HepG2 (cell line): ENCODE results near the gene TNNI2. TPM values are rescaled to one million over a fixed set of nuclear protein-coding genes. Genes with fewer than 3 reads are reported as not detected.

Source experiments
- BRD4 ChIP-seq: sonication (generic); formaldehyde crosslinking; IDR thresholded peaks from 2 replicates; pipeline ENCODE4 v1.4.0; 2020; ENCODE audit warnings: missing genetic modification reagents
- EHMT2 ChIP-seq: fragments of 200-600 bp; sonication (generic); IDR thresholded peaks from 2 replicates; pipeline ENCODE4 v1.7.0; 2017; ENCODE audit warnings: antibody characterized with exemption, low read depth, low read length, borderline replicate concordance
- HOXA7 ChIP-seq: sonication (generic); formaldehyde crosslinking; IDR thresholded peaks from 2 replicates; pipeline ENCODE4 v1.8.1; 2022; ENCODE audit warnings: mild to moderate bottlenecking, missing genetic modification reagents, moderate library complexity
- MBD4 ChIP-seq: IDR thresholded peaks from 2 replicates; pipeline ENCODE4 v1.6.1; 2012; ENCODE audit warnings: low read length, inconsistent platforms, borderline replicate concordance
- MYC ChIP-seq: sonication (generic); formaldehyde crosslinking; IDR thresholded peaks from 2 replicates; pipeline ENCODE4 v1.9.0; 2021; ENCODE audit warnings: missing genetic modification reagents, borderline replicate concordance
- MZF1 ChIP-seq: sonication (generic); formaldehyde crosslinking; IDR thresholded peaks from 2 replicates; pipeline ENCODE4 v1.8.1; 2023; ENCODE audit warnings: mild to moderate bottlenecking, missing genetic modification reagents, borderline replicate concordance
- PTBP1 ChIP-seq: fragments of 200-400 bp; formaldehyde crosslinking; IDR thresholded peaks from 2 replicates; pipeline ENCODE4 v1.6.1; 2018; ENCODE audit warnings: low read length, low read depth; ENCODE audit not compliant: poor library complexity, severe bottlenecking
- RBM39 ChIP-seq: fragments of 200-400 bp; formaldehyde crosslinking; IDR thresholded peaks from one replicate; pipeline ENCODE4 v1.6.1; 2018; ENCODE audit warnings: antibody characterized with exemption, mild to moderate bottlenecking, low read depth, low read length; ENCODE audit not compliant: poor library complexity, severe bottlenecking
- TFAP4 ChIP-seq: sonication (generic); IDR thresholded peaks from 2 replicates; pipeline ENCODE4 v1.6.1; 2016; ENCODE audit warnings: low read depth, borderline replicate concordance
- ZBTB34 ChIP-seq: sonication (generic); formaldehyde crosslinking; IDR thresholded peaks from 2 replicates; pipeline ENCODE4 v1.8.0; 2022; ENCODE audit warnings: mild to moderate bottlenecking, missing genetic modification reagents
- ZGPAT ChIP-seq: IDR thresholded peaks from 2 replicates; pipeline ENCODE4 v1.6.1; 2016; ENCODE audit warnings: mild to moderate bottlenecking
- ZNF143 ChIP-seq: sonication (generic); formaldehyde crosslinking; IDR thresholded peaks from 2 replicates; pipeline ENCODE4 v1.4.0; 2020; ENCODE audit warnings: missing genetic modification reagents
- ZNF232 ChIP-seq: sonication (generic); formaldehyde crosslinking; IDR thresholded peaks from 2 replicates; pipeline ENCODE4 v1.4.0; 2020; ENCODE audit warnings: missing genetic modification reagents, borderline replicate concordance
- ZNF430 ChIP-seq: sonication (generic); formaldehyde crosslinking; IDR thresholded peaks from 2 replicates; pipeline ENCODE4 v1.9.0; 2021; ENCODE audit warnings: mild to moderate bottlenecking, missing genetic modification reagents
- ZNF484 ChIP-seq: sonication (generic); formaldehyde crosslinking; IDR thresholded peaks from 2 replicates; pipeline ENCODE4 v1.5.1; 2020; ENCODE audit warnings: mild to moderate bottlenecking, low read depth, missing genetic modification reagents, borderline replicate concordance
- ZNF512B ChIP-seq: sonication (generic); formaldehyde crosslinking; IDR thresholded peaks from 2 replicates; pipeline ENCODE4 v1.5.1; 2020; ENCODE audit warnings: missing genetic modification reagents, mild to moderate bottlenecking, borderline replicate concordance
- ZNF574 ChIP-seq: sonication (generic); formaldehyde crosslinking; IDR thresholded peaks from 2 replicates; pipeline ENCODE4 v1.4.0; 2020; ENCODE audit warnings: missing genetic modification reagents
- ZNF850 ChIP-seq: sonication (generic); formaldehyde crosslinking; conservative IDR thresholded peaks from 2 replicates; pipeline ENCODE4 v1.9.0; 2021; ENCODE audit warnings: mild to moderate bottlenecking, missing genetic modification reagents
- ZNF878 ChIP-seq: sonication (generic); formaldehyde crosslinking; IDR thresholded peaks from 2 replicates; pipeline ENCODE4 v1.8.1; 2023; ENCODE audit warnings: mild to moderate bottlenecking, missing genetic modification reagents, moderate library complexity
- ZNF883 ChIP-seq: sonication (generic); formaldehyde crosslinking; IDR thresholded peaks from 2 replicates; pipeline ENCODE4 v1.5.1; 2020; ENCODE audit warnings: mild to moderate bottlenecking, missing genetic modification reagents; ENCODE audit errors: not compliant biosample characterization
- polyA plus RNA-seq, 8 experiments: library from polyadenylated mRNA; depleted of rRNA in 3 of 8; stranded (reverse) in 7 of 8; unstranded in 1 of 8; fragments of >200 nt; fragmentation: Illumina TruSeq in 4 of 8; extraction: Trizol in 4 of 8; gene quantifications; 2 replicates each; pipeline versions ENCODE4 v1.2.1 to v1.2.3, GENCODE V29; 2011 to 2016; ENCODE audit warnings: low read depth in 4 of 8, missing spikeins in 1 of 8, mixed read lengths in 1 of 8; ENCODE audit not compliant: insufficient read depth in 1 of 8
- total RNA-seq, 5 experiments: library from RNA; depleted of rRNA; stranded (reverse); fragments of >200 nt; fragmentation: Illumina TruSeq; extraction: Trizol; gene quantifications; 2 replicates each; pipeline ENCODE4 v1.2.3, GENCODE V29; 2016; ENCODE audit warnings: low read depth in 1 of 5

Gene TNNI2
- total and polyA plus RNA-seq, 2 of the 13 experiments (the other 11 are each of a cell fraction or from before 2014, with no cell fraction given) = 7.2 to 12.0 TPM

GRCh38 chr11:1834062-1834610 lies 4.6 kb upstream of the TNNI2 start (continued):
- TF ChIP-seq TFAP4 (peak; percentile 56; the same call in 1 of the 2 replicates), HOXA7 (no peak), BRD4 (CRISPR knock-in tag) (no peak), ZNF143 (CRISPR knock-in tag) (no peak), ZGPAT (peak; percentile 68; the same call in 1 of the 2 replicates), MZF1 (no peak), MBD4 (no peak), EHMT2 (no peak), MYC (CRISPR knock-in tag) (peak; percentile 78), ZNF430 (CRISPR knock-in tag) (peak; percentile 61; the same call in 1 of the 2 replicates), ZNF512B (no peak), ZNF574 (CRISPR knock-in tag) (no peak), ZNF878 (no peak), ZNF883 (CRISPR knock-in tag) (no peak), ZNF850 (CRISPR knock-in tag) (no peak), ZNF232 (CRISPR knock-in tag) (peak; percentile 89; the same call in 1 of the 2 replicates), ZNF484 (CRISPR knock-in tag) (no peak), ZBTB34 (CRISPR knock-in tag) (peak; percentile 65; the same call in 1 of the 2 replicates), PTBP1 (no peak), RBM39 (no peak)
